Panc1 (cell line): ENCODE measurements around the gene ROBO1. TPM values are rescaled to one million over a fixed set of nuclear protein-coding genes. Genes with fewer than 3 reads are reported as not detected.

ENCODE experiments used
- ATAC-seq: fragments of 200-7000 bp; cut with Tn5 transposase; 2 replicates; pipeline ENCODE4 v1.9.1; 2020; ENCODE audit warnings: mild to moderate bottlenecking, moderate library complexity
- BruUV-seq: library from RNA; stranded (reverse); fragments of 400-500 nt; replicated peaks from 2 replicates; lab custom pipeline; 2021; lab: Mats Ljungman, UMichigan
- CTCF ChIA-PET: fragments of 300-600 bp; sonication (Branson Sonifier 250); formaldehyde crosslinking; loops from one replicate; lab custom pipeline; 2022; ENCODE audit warnings: antibody characterized with exemption; lab: Charles Lee
- POLR2A ChIA-PET: fragments of 300-600 bp; sonication (Branson Sonifier 250); formaldehyde crosslinking; loops from one replicate; lab custom pipeline; 2022; ENCODE audit warnings: antibody characterized with exemption; lab: Charles Lee
- DNase-seq: peaks from one replicate; pipeline ENCODE4 v3.0.0-alpha.2; 2010; ENCODE audit warnings: low read depth, low spot score
- H3K27ac ChIP-seq: 2 replicates; pipeline ENCODE4 v1.5.1; 2011; ENCODE audit warnings: mild to moderate bottlenecking, low read length, inconsistent platforms
- H3K27me3 ChIP-seq: fragments of 200-500 bp; sonication (Bioruptor generic); 2 replicates; pipeline ENCODE4 v1.6.0; 2014; ENCODE audit warnings: low read length, inconsistent platforms; ENCODE audit not compliant: control insufficient read depth, insufficient read depth
- H3K36me3 ChIP-seq: fragments of 200-500 bp; sonication (Bioruptor generic); 2 replicates; pipeline ENCODE4 v1.5.1; 2014; ENCODE audit warnings: inconsistent platforms, mild to moderate bottlenecking, low read length, moderate library complexity; ENCODE audit not compliant: control insufficient read depth, insufficient read depth
- H3K4me1 ChIP-seq: 2 replicates; pipeline ENCODE4 v1.5.1; 2011; ENCODE audit warnings: inconsistent platforms, mild to moderate bottlenecking, low read length, moderate library complexity; ENCODE audit not compliant: control insufficient read depth, insufficient read depth
- H3K4me3 ChIP-seq, 2 experiments: 2 replicates each; pipeline ENCODE4 v1.5.1; 2011 to 2012; ENCODE audit warnings: low read depth in 2 of 2, low read length in 2 of 2, mild to moderate bottlenecking in 2 of 2, inconsistent platforms in 1 of 2, moderate library complexity in 1 of 2
- H3K9me3 ChIP-seq: fragments of 200-500 bp; sonication (Bioruptor generic); 2 replicates; pipeline ENCODE4 v1.5.1; 2014; ENCODE audit warnings: low read depth, mild to moderate bottlenecking, inconsistent platforms, low read length, moderate library complexity; ENCODE audit not compliant: control insufficient read depth, insufficient read depth
- CTCF ChIP-seq: fragments of 450-650 bp; IDR thresholded peaks from 2 replicates; pipeline ENCODE4 v1.5.1; 2017; ENCODE audit warnings: mild to moderate bottlenecking
- POLR2AphosphoS5 ChIP-seq: IDR thresholded peaks from 2 replicates; pipeline ENCODE4 v1.6.1; 2012; ENCODE audit warnings: mild to moderate bottlenecking, low read depth, low read length, moderate library complexity
- SIN3A ChIP-seq: IDR thresholded peaks from 2 replicates; pipeline ENCODE4 v1.6.1; 2012; ENCODE audit warnings: low read depth, mild to moderate bottlenecking, low read length, moderate library complexity, borderline replicate concordance; ENCODE audit not compliant: insufficient read depth
- TCF7L2 ChIP-seq: IDR thresholded peaks from 2 replicates; pipeline ENCODE4 v1.6.1; 2011; ENCODE audit warnings: mild to moderate bottlenecking, low read depth, low read length, inconsistent platforms
- in situ Hi-C: cut with HindIII; loops from 2 replicates; pipeline ENCODE4 v1.10.0; 2016; ENCODE audit warnings: low sequenced_read_pairs, low pct_unique_long_range_greater_than_20kb
- intact Hi-C: fragments of 100-400 bp; cut with micrococcal nuclease; formaldehyde crosslinking; loops from one replicate; pipeline ENCODE4 v1.10.0; 2022; ENCODE audit not compliant: unreplicated experiment
- total RNA-seq: library from RNA; stranded (reverse); gene quantifications from one replicate; pipeline ENCODE4 v1.2.1, GENCODE V29; 2021; ENCODE audit not compliant: unreplicated experiment
- TF ChIP-seq, protein P1 (sequence below), 2 experiments: IDR thresholded peaks; 2 replicates each; pipeline ENCODE4 v1.6.1; 2011 to 2012; ENCODE audit warnings: low read depth in 2 of 2, control low read depth in 1 of 2, low read length in 1 of 2, mild to moderate bottlenecking in 1 of 2, moderate library complexity in 1 of 2; ENCODE audit not compliant: insufficient read depth in 1 of 2

ROBO1 gene
- total RNA-seq, 1 experiment from 2014 or later, result 61.6 TPM

- Histone ChIP-seq H3K4me1 (no peaks in the 10 kb centered on the region), H3K4me3 (no peak overlapping the region), H3K9me3 (no peaks in the 10 kb centered on the region), H3K36me3 (no peaks in the 10 kb centered on the region), H3K27ac (no peak overlapping the region), H3K27me3 (no peaks in the 10 kb centered on the region)
- no TSS peak for BruUV-seq
- DNase-seq, result no peak
- CTCF ChIA-PET, result no interaction called here
- intact Hi-C loops (no loop called here), in situ Hi-C loops (no loop called here)
- no peak for ATAC-seq
- TF ChIP-seq, protein P1, sequence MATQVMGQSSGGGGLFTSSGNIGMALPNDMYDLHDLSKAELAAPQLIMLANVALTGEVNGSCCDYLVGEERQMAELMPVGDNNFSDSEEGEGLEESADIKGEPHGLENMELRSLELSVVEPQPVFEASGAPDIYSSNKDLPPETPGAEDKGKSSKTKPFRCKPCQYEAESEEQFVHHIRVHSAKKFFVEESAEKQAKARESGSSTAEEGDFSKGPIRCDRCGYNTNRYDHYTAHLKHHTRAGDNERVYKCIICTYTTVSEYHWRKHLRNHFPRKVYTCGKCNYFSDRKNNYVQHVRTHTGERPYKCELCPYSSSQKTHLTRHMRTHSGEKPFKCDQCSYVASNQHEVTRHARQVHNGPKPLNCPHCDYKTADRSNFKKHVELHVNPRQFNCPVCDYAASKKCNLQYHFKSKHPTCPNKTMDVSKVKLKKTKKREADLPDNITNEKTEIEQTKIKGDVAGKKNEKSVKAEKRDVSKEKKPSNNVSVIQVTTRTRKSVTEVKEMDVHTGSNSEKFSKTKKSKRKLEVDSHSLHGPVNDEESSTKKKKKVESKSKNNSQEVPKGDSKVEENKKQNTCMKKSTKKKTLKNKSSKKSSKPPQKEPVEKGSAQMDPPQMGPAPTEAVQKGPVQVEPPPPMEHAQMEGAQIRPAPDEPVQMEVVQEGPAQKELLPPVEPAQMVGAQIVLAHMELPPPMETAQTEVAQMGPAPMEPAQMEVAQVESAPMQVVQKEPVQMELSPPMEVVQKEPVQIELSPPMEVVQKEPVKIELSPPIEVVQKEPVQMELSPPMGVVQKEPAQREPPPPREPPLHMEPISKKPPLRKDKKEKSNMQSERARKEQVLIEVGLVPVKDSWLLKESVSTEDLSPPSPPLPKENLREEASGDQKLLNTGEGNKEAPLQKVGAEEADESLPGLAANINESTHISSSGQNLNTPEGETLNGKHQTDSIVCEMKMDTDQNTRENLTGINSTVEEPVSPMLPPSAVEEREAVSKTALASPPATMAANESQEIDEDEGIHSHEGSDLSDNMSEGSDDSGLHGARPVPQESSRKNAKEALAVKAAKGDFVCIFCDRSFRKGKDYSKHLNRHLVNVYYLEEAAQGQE (IDR thresholded peaks at IDR 0.05; ENCODE audit: insufficient read depth in 1 of 2, low read depth in 2 of 2, low read length in 1 of 2), result no peak
- TF ChIP-seq CTCF, result no peak
- no peak for TF ChIP-seq POLR2AphosphoS5
- TF ChIP-seq SIN3A, result no peak
- no peak for TF ChIP-seq TCF7L2
- POLR2A ChIA-PET, result interaction anchor here (0.7 kb wide), 1 partner anchor 593 kb away, joined by 4 read pairs; no protein-coding TSS in a partner anchor
These were observed 1125.4 kb downstream of the ROBO1 start for GRCh38 chr3:78642226-78643035.

GRCh38 chr3:78641703-78642102, 1126.1 kb downstream of the ROBO1 start:
- TF ChIP-seq CTCF (no peak), SIN3A (no peak), POLR2AphosphoS5 (no peak), TCF7L2 (no peak)
- TF ChIP-seq, protein P1 (IDR thresholded peaks at IDR 0.05; ENCODE audit: insufficient read depth in 1 of 2, low read depth in 2 of 2, low read length in 1 of 2), result no peak
- DNase-seq (no peak), ATAC-seq (no peak)
- Histone ChIP-seq H3K27me3 (no peaks in the 10 kb centered on the region), H3K27ac (no peak overlapping the region), H3K4me3 (no peak overlapping the region), H3K4me1 (no peaks in the 10 kb centered on the region), H3K36me3 (no peaks in the 10 kb centered on the region), H3K9me3 (no peaks in the 10 kb centered on the region)
- intact Hi-C loops (no loop called here), in situ Hi-C loops (no loop called here)
- no TSS peak for BruUV-seq
- ChIA-PET CTCF (no interaction called here), POLR2A (interaction anchor here (0.7 kb wide), 1 partner anchor 593 kb away, joined by 4 read pairs; no protein-coding TSS in a partner anchor)
